Activated naive CD4-positive, alpha-beta T cell treated with anti-CD3 and anti-CD28 coated beads, Interleukin-2, amount 10 ng/mL, durations not matched to agents 7 days and 5 days (primary cell): Measurements from ENCODE around the gene STYXL1.
"Not testable (repeated sequence)": the region's sequence is repeated elsewhere in the genome, so short reads cannot be mapped to it uniquely, and the experiment has no call there.

ENCODE experiments used
- CTCF ChIA-PET: fragments of 350-600 bp; sonication (Branson Sonifier 250); formaldehyde crosslinking; loops from one replicate; lab custom pipeline; 2021; ENCODE audit warnings: antibody characterized with exemption; lab: Charles Lee
- DNase-seq: peaks from one replicate; pipeline ENCODE4 v3.0.0-alpha.2; 2020
- H3K27ac Mint-ChIP-seq: one replicate; pipeline ENCODE4 v1.8.0; 2021; ENCODE audit warnings: mild to moderate bottlenecking, moderate library complexity, mixed read lengths
- H3K27me3 Mint-ChIP-seq: one replicate; pipeline ENCODE4 v1.8.0; 2021; ENCODE audit warnings: mild to moderate bottlenecking, mixed read lengths
- H3K36me3 Mint-ChIP-seq: one replicate; pipeline ENCODE4 v1.8.0; 2021; ENCODE audit warnings: mixed read lengths
- H3K4me1 Mint-ChIP-seq: one replicate; pipeline ENCODE4 v1.8.0; 2021; ENCODE audit warnings: mixed read lengths
- H3K4me3 Mint-ChIP-seq: one replicate; pipeline ENCODE4 v1.8.0; 2021; ENCODE audit warnings: mild to moderate bottlenecking, moderate library complexity, mixed read lengths
- H3K9me3 Mint-ChIP-seq: one replicate; pipeline ENCODE4 v1.8.0; 2021; ENCODE audit warnings: mixed read lengths

Gene STYXL1

DNA sequence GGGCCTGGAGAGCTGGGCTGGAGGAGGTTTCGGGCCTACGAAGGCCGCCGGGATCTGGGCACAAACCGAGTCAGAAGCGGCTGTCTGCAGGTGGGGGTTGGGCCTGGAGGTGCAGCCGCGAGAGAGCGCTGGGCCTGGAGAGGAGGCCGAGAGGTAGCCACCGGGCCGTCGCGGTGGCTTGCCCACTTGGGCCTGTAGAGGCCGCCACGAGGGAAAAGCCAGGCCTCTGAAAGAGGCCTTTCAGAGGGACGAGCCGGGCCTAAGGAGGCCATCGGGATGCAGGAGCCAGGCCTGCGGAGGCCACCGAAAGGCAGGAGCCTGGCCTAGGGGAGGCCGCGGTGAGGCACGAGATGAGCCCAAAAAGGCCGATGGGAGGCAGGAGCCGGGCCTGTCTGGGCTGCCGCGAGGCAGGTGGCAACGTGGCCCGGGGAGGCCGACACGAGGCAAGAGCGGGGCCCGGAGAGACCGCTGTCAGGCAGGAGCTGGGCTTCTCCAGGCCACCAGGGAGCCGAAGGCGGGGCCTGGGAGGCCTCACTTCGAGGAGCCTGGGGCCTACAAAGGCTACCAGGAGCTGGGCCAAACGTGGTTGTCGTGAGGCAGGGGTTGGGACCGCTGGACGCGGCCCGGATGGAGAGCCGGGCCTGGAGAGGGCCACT, 25.7 kb upstream of the STYXL1 start:
- no peaks in the 10 kb centered on the region for H3K36me3 Mint-ChIP-seq
- H3K9me3 Mint-ChIP-seq: no peaks in the 10 kb centered on the region
- DNase-seq: no peak
- CTCF ChIA-PET: no interaction called here
- H3K27ac Mint-ChIP-seq: no peak overlapping the region
- peaks cover 12% of the 10 kb centered on the region for H3K4me1 Mint-ChIP-seq
- no peak overlapping the region for H3K4me3 Mint-ChIP-seq
- peaks cover 4% of the 10 kb centered on the region for H3K27me3 Mint-ChIP-seq

DNA sequence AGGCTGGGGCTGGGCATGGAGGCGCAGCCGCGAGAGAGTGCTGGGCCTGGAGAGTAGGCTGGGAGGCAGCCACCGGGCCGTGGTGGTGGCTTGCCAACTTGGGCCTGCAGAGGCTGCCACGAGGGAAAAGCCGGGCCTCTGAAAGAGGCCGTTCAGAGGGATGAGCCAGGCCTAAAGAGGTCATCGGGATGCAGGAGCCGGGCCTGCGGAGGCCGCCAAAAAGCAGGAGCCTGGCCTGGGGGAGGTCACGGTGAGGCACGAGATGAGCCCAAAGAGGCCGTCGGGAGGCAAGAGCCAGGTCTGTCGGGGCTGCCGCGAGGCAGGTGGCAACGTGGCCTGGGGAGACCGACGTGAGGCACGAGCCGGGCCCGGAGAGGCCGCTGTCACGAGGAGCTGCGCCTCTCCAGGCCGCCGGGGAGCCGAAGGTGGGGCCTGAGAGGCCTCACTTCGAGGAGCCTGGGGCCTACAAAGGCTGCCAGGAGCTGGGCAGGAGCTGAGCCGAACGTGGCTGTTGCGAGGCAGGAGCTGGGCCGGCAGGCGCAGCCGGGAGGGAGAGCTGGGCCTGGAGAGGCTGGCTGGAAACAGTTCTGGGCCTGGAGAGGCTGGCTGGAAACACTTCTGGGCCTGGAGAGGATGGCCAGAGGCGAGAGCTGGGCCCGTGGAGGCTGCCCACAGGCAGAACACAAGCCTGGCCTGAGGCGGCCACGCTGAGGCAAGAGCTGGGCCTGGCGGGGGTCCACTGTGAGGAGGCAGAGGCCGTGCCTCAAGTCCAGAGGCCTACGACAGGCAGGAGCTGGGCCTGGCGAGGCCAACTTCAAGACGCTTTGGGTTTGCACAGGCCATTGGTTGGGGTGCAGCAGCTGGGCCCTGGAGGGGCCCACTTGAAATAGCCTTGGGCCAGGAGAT, 24.7 kb upstream of the STYXL1 start:
- Mint-ChIP-seq H3K27ac (no peak overlapping the region), H3K4me3 (no peak overlapping the region), H3K4me1 (peaks cover 7% of the 10 kb centered on the region), H3K9me3 (no peaks in the 10 kb centered on the region), H3K36me3 (no peaks in the 10 kb centered on the region), H3K27me3 (no peaks in the 10 kb centered on the region)
- no peak for DNase-seq
- CTCF ChIA-PET: no interaction called here

DNA sequence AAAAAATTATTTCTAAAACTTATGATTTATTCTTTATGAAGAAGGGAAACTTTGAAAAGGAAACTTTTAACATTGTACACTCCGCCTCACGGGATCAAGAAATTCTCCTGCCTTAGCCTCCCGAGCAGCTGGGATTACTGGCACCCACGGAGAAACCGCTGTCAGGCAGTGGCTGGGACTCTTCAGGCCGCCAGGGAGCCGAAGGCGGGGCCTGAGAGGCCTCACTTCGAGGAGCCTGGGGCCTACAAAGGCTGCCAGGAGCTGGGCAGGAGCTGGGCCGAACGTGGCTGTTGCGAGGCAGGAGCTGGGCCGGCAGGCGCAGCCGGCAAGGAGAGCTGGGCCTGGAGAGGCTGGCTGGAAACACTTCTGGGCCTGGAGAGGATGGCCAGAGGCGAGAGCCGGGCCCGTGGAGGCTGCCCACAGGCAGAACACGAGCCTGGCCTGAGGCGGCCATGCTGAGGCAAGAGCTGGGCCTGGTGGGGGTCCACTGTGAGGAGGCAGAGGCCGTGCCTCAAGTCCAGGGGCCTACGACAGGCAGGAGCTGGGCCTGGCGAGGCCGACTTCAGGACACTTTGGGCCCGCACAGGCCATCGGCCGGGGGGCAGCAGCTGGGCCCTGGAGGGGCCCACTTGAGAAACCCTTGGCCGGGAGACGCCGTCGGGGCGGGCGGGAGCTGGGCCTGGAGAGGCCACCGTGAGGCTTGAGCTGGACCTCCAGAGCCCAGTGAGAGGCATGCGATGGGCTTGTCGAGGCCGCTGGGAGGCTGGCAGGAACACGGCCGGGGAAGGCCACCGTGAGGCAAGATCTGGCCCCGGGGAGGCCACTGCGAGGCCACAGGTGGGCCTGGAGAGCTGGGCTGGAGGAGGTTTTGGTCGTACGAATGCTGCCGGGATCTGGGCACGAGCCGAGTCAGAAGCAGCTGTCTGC, 23.8 kb upstream of the STYXL1 start:
- CTCF ChIA-PET: interaction anchor here (1.5 kb wide), 1 partner anchor 51 kb away, joined by 5 read pairs; no protein-coding TSS in a partner anchor
- no peak for DNase-seq
- Mint-ChIP-seq H3K4me3 (no peak overlapping the region), H3K27ac (no peak overlapping the region), H3K27me3 (no peaks in the 10 kb centered on the region), H3K36me3 (peaks cover 3% of the 10 kb centered on the region), H3K9me3 (no peaks in the 10 kb centered on the region), H3K4me1 (no peaks in the 10 kb centered on the region)

DNA sequence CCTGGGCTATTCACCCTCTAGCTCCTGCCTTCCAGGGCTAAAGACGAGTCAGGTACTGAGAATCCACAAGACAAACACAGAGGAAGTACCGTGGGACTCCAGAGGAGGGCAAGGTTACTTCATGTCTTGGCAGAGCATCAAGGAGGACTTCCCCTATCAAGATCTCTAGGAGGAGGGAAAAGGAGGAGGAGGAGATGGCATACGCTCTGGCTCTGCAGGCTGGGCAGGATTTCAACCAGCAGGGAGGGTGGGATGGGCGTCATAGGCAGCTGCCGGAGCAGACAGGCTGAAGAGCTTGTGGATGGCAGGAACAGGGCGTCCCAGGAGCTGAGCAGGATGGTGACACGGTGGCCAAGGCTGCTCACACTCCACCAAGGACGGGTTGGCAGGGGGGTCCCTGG, 21.4 kb upstream of the STYXL1 start:
- CTCF ChIA-PET: interaction anchor here (0.5 to 1.4 kb wide), 2 partner anchors 245 to 246 kb away, joined by 3 to 4 read pairs; no protein-coding TSS in a partner anchor
- Mint-ChIP-seq H3K9me3 (no peaks in the 10 kb centered on the region), H3K36me3 (peaks cover 14% of the 10 kb centered on the region), H3K27ac (no peak overlapping the region), H3K4me1 (no peaks in the 10 kb centered on the region), H3K4me3 (no peak overlapping the region), H3K27me3 (no peaks in the 10 kb centered on the region)
- DNase-seq: no peak

DNA sequence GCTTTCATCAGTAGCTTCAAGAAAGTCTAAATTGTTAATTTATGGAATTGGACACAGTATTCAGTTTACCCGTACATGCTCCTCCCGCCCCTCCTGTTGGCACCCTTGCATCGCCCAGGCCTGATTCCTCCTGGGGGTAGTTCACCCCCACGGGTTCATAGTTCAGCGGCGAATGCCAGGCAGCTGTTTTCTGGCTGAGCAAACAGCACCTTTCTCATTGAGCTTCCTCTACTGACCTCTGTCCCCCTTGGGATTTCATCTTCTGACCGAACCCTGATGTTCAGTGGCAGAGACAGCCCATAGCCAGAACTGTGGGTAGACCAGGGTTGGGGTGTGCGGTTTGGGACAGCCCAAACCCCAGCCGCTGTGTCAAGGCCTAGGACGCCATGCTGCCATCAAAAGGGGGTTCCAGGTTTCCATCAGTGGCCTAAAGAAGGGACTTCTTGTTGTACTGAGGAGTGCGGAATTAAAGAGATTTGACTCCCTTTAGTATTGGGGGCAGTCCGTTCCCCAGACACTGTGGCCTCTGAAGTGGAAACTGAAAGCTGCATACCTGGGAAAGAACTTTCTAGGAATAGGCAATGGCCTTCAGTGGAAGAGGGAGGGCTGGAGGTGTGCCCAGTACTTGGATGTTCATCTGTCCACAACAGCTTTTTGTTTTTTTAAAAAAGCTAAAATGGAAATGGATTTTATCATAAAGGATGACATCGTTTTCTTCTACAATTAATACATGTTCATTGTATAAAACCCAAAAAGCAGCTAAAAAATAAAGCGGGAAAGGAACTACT, 19.1 kb upstream of the STYXL1 start:
- no peak overlapping the region for H3K27ac Mint-ChIP-seq

DNA sequence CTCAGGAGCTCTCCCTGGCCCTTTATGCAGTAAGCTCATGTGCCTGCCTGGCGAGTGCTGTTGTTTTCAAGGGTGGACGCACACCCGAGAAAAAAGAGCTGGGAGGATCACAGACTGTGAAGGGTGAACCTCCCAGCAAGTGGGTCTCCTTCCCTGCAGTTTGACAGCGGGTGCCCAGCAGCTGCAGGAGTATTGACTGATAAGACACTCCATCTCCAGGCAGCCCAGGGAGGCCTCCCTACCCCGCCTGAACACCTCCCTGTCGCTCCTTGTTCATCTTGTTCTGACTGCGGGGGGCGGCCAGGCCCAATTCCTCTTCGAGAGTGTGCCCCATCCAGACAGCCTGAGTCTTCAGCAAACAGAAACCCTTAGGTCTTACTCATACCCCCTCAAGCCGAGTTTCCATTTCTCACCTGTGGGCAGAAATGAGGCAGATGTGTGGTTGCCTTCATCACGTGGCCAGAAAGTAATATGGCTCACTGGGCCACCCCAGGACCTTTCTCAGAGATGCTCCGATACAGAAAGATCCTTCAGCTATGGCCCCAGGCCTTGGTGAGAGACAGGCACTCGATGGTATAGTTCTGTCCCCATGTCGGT, 17.3 kb upstream of the STYXL1 start:
- H3K27ac Mint-ChIP-seq: no peak overlapping the region
- no peaks in the 10 kb centered on the region for H3K9me3 Mint-ChIP-seq
- peaks cover 31% of the 10 kb centered on the region for H3K36me3 Mint-ChIP-seq
- no peaks in the 10 kb centered on the region for H3K27me3 Mint-ChIP-seq
- CTCF ChIA-PET: no interaction called here
- H3K4me3 Mint-ChIP-seq: no peak overlapping the region
- no peak for DNase-seq
- H3K4me1 Mint-ChIP-seq: no peaks in the 10 kb centered on the region

More for the DNA sequence above, 19.1 kb upstream of the STYXL1 start:
- H3K36me3 Mint-ChIP-seq: peaks cover 22% of the 10 kb centered on the region
- no peak overlapping the region for H3K4me3 Mint-ChIP-seq
- no peaks in the 10 kb centered on the region for H3K9me3 Mint-ChIP-seq
- no peak for DNase-seq
- no peaks in the 10 kb centered on the region for H3K27me3 Mint-ChIP-seq
- H3K4me1 Mint-ChIP-seq: no peaks in the 10 kb centered on the region
- CTCF ChIA-PET: interaction anchor here (0.5 to 1.5 kb wide), 4 partner anchors 11 to 483 kb away, joined by 3 to 4 read pairs (median 4); no protein-coding TSS in a partner anchor

DNA sequence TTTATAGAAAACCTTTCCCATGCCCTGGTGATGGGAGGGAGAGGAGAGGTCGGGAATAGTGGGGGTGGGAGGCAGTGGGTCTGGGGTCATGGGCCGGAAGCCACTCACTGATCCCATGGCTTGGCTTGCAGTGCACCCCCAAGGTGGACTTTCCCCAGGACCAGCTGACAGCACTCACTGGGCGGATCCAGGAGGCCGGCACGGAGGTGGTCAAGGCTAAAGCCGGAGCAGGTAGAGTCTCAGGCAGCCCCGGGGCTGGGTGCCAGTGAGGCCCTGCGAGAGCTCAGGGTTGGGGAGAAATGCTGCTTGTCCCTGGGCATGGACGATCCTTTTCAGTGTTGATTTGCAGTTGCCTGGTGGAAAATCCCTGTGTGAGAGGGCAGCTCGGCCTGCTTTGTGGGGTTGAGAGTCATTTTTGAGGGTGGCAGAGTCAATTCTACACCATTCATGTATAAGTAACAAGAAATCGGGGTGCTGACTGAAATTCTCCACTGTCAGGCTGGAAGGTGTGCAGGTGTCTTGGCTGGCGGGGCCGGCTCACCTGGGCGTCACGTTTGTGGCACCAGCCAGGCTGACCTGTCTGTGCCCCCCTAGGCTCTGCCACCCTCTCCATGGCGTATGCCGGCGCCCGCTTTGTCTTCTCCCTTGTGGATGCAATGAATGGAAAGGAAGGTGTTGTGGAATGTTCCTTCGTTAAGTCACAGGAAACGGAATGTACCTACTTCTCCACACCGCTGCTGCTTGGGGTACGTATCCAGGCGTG, 16.6 kb upstream of the STYXL1 start:
- Mint-ChIP-seq H3K27me3 (no peaks in the 10 kb centered on the region), H3K9me3 (no peaks in the 10 kb centered on the region), H3K4me3 (no peak overlapping the region), H3K36me3 (peaks cover 35% of the 10 kb centered on the region), H3K4me1 (no peaks in the 10 kb centered on the region), H3K27ac (no peak overlapping the region)
- DNase-seq: no peak
- CTCF ChIA-PET: no interaction called here

DNA sequence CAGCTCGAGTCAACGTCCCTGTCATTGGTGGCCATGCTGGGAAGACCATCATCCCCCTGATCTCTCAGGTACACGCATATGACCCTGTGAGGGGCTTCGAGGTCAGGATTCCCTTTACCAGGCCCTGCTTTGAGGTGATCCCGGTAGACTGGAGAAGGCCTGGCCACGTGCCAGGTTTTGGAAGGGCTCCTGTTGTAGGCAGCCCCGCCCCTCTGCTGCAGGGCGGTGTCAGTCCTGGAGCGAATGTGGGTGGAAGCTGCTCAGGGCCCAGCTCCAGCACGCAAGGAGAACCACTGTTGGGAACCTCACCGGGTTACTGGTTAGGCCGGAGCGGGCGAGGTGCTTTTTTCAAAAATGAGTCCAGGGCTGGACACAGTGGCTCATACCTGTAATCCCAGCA, 15.7 kb upstream of the STYXL1 start:
- peaks cover 40% of the 10 kb centered on the region for H3K36me3 Mint-ChIP-seq

DNA sequence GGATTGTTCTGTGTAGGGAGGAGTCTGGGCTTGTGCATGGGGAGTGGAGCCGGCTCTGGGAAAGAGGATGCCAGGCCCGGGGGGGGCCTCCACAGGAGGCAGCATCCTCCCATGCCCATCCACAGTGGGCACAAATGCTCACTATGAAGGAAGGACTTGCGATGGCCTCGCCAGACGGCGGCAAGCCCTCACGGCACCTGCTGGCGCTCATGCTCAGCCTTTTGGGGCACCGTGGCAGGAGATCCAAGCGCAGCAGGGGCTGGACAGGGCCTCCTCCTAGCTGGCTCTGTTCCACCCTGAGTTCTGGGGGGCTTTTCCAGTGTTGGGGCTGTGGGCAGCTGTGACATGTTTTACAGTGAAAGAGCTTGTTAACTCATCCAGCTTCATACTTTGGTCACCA, 15.3 kb upstream of the STYXL1 start:
- no peak for DNase-seq
- Mint-ChIP-seq H3K4me3 (no peak overlapping the region), H3K36me3 (peaks cover 41% of the 10 kb centered on the region), H3K9me3 (no peaks in the 10 kb centered on the region), H3K27me3 (no peaks in the 10 kb centered on the region), H3K27ac (no peak overlapping the region), H3K4me1 (no peaks in the 10 kb centered on the region)
- CTCF ChIA-PET: no interaction called here

More for the DNA sequence above, 15.7 kb upstream of the STYXL1 start:
- CTCF ChIA-PET: no interaction called here
- Mint-ChIP-seq H3K9me3 (no peaks in the 10 kb centered on the region), H3K27me3 (no peaks in the 10 kb centered on the region), H3K4me3 (no peak overlapping the region), H3K4me1 (no peaks in the 10 kb centered on the region), H3K27ac (no peak overlapping the region)
- DNase-seq: no peak

DNA sequence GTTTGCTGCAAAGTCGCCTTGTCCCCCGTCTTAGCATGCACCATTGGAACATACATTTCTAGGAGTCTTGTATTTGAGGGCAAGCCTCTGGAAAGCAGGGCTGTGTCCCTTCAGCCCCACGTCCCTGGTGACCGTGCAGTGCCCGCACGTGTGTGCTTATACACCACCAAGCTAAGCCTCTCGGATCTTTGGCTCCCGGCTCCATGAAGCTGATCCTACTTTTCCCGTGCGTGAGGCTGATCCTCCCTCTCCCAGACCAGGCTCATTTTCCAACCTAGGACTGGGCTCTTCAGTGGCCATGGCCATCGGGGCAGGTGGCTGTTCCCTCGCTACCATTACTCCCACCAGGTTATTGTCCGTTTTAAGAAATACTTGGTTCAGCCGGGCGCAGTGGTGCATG, 14.5 kb upstream of the STYXL1 start:
- Mint-ChIP-seq H3K4me3 (no peak overlapping the region), H3K4me1 (no peaks in the 10 kb centered on the region), H3K27me3 (no peaks in the 10 kb centered on the region), H3K27ac (peak overlapping the region; percentile 2), H3K36me3 (peaks cover 47% of the 10 kb centered on the region), H3K9me3 (no peaks in the 10 kb centered on the region)
- no peak for DNase-seq
- CTCF ChIA-PET: no interaction called here

DNA sequence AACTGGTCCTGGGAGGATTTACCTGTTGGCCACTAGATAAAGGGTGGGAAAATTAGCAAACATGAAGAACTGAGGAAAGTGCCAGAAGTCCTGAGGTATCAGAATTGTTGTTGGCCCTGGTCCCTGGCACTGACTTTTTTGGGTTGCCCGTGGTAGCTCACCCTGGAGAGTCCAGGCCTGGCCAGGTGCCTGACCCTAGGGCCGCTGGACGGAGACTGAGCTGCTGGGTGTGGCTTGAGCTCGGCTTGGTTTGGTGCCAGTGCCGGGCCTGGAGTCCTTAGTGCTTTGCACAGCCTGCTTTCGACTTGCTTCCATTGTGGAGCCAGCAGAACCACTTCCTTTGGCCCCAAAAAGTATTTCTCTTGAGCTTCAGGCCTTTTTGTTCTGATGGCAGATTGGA, 13.0 kb upstream of the STYXL1 start:
- H3K9me3 Mint-ChIP-seq: no peaks in the 10 kb centered on the region
- H3K4me1 Mint-ChIP-seq: no peaks in the 10 kb centered on the region
- H3K27ac Mint-ChIP-seq: no peak overlapping the region
- no peaks in the 10 kb centered on the region for H3K27me3 Mint-ChIP-seq
- CTCF ChIA-PET: no interaction called here
- H3K4me3 Mint-ChIP-seq: no peak overlapping the region
- DNase-seq: no peak
- peaks cover 40% of the 10 kb centered on the region for H3K36me3 Mint-ChIP-seq

DNA sequence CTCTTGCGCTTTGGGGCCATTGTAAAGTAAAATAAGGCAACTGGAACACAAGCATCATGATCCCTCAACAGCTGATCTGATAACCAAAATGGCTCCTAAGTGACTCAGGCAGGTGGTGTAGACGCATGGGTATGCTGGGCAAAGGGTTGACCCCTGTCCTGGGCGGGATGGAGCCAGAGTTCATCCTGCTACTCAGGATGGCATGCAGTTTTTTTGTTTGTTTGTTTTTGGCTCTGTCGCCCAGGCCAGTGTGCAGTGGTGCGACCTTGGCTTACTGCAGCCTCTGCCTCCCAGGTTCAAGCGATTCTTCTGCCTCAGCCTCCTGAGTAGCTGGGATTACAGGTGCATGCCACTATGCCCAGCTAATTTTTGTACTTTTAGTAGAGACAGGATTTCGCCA, 10.9 kb upstream of the STYXL1 start:
- peaks cover 36% of the 10 kb centered on the region for H3K36me3 Mint-ChIP-seq
- H3K9me3 Mint-ChIP-seq, DNase-seq, H3K4me1 Mint-ChIP-seq, H3K27ac Mint-ChIP-seq, CTCF ChIA-PET, H3K27me3 Mint-ChIP-seq, H3K4me3 Mint-ChIP-seq: not testable (repeated sequence)

DNA sequence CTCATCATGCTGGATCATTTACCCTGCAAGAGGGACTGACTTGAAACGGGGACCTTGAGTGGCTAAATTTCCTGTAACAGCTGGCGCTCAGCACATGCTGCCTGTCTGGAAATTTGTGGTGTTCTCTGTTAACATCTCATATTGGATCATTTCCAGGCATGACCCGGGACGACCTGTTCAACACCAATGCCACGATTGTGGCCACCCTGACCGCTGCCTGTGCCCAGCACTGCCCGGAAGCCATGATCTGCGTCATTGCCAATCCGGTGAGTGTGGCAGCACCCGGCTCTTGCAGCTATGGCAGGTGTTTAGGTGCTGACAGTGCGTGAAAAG, 10.0 kb upstream of the STYXL1 start:
- no peak for DNase-seq
- Mint-ChIP-seq H3K27ac (no peak overlapping the region), H3K4me3 (no peak overlapping the region), H3K4me1 (peaks cover 4% of the 10 kb centered on the region), H3K36me3 (peaks cover 37% of the 10 kb centered on the region), H3K9me3 (no peaks in the 10 kb centered on the region), H3K27me3 (no peaks in the 10 kb centered on the region)
- CTCF ChIA-PET: no interaction called here
